Activated B cell treated with CpG ODN at 0.5 μM for 24 hours (primary cell): ENCODE measurements around the gene AHSA1. TPM values are rescaled to one million over a fixed set of nuclear protein-coding genes. Genes with fewer than 3 reads are reported as not detected.

Source experiments
- ATAC-seq: fragments of 200-7000 bp; cut with Tn5 transposase; one replicate; pipeline ENCODE4 v1.10.0; 2021; ENCODE audit warnings: low read depth, mild to moderate bottlenecking, moderate library complexity
- CTCF ChIA-PET: fragments of 350-600 bp; sonication (Branson Sonifier 250); formaldehyde crosslinking; loops from one replicate; lab custom pipeline; 2021; ENCODE audit warnings: antibody characterized with exemption; lab: Charles Lee
- POLR2A ChIA-PET: fragments of 350-600 bp; sonication (Branson Sonifier 250); formaldehyde crosslinking; loops from one replicate; lab custom pipeline; 2021; ENCODE audit warnings: antibody characterized with exemption; lab: Charles Lee
- DNase-seq: peaks from one replicate; pipeline ENCODE4 v3.0.0; 2022
- H3K27ac Mint-ChIP-seq: one replicate; pipeline ENCODE4 v1.8.0; 2020; ENCODE audit warnings: mixed read lengths
- H3K27me3 Mint-ChIP-seq: one replicate; pipeline ENCODE4 v1.8.0; 2021; ENCODE audit warnings: mixed read lengths
- H3K36me3 Mint-ChIP-seq: one replicate; pipeline ENCODE4 v1.8.0; 2021; ENCODE audit warnings: low read depth, mixed read lengths
- H3K4me1 Mint-ChIP-seq: one replicate; pipeline ENCODE4 v1.8.0; 2021; ENCODE audit warnings: mixed read lengths
- H3K4me3 Mint-ChIP-seq: one replicate; pipeline ENCODE4 v1.8.0; 2020; ENCODE audit warnings: mild to moderate bottlenecking, mixed read lengths
- H3K9me3 Mint-ChIP-seq: one replicate; pipeline ENCODE4 v1.8.0; 2020; ENCODE audit warnings: mixed read lengths
- intact Hi-C: fragments of 100-400 bp; cut with micrococcal nuclease; formaldehyde crosslinking; loops from one replicate; pipeline ENCODE4 v1.15.1; 2024
- total RNA-seq: library from RNA; stranded (reverse); gene quantifications from 2 replicates; pipeline ENCODE4 v1.2.3, GENCODE V29; 2022
- TF ChIP-seq, protein P1 (sequence below): fragments of 200-600 bp; IDR thresholded peaks from one replicate; pipeline ENCODE4 v1.8.0; 2022; ENCODE audit warnings: antibody characterized with exemption, mild to moderate bottlenecking

Gene AHSA1
- total RNA-seq, 1 donor from 2014 or later: 169 TPM

DNA sequence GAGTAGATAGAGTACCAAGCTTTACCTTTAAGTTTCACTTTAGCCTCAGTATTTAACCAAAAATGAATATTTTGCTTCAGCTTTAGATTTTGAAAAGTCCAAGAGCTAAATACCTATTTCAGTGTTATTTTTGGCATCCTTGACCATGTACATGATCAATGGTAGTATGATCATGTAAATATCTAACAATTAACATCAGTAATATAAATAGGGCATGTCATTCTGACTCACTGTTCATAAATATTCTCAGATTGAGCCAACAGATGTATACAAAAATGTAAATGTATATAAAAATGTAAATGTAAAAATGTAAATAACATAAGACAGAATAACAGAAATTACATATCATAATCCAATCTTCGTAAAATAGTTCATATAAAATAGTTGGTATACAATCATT is 19.3 kb upstream of the AHSA1 start:
- TF ChIP-seq, protein P1, sequence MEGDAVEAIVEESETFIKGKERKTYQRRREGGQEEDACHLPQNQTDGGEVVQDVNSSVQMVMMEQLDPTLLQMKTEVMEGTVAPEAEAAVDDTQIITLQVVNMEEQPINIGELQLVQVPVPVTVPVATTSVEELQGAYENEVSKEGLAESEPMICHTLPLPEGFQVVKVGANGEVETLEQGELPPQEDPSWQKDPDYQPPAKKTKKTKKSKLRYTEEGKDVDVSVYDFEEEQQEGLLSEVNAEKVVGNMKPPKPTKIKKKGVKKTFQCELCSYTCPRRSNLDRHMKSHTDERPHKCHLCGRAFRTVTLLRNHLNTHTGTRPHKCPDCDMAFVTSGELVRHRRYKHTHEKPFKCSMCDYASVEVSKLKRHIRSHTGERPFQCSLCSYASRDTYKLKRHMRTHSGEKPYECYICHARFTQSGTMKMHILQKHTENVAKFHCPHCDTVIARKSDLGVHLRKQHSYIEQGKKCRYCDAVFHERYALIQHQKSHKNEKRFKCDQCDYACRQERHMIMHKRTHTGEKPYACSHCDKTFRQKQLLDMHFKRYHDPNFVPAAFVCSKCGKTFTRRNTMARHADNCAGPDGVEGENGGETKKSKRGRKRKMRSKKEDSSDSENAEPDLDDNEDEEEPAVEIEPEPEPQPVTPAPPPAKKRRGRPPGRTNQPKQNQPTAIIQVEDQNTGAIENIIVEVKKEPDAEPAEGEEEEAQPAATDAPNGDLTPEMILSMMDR: no peak
- no peaks in the 10 kb centered on the region for H3K9me3 Mint-ChIP-seq
- intact Hi-C loops: no loop called here

DNA sequence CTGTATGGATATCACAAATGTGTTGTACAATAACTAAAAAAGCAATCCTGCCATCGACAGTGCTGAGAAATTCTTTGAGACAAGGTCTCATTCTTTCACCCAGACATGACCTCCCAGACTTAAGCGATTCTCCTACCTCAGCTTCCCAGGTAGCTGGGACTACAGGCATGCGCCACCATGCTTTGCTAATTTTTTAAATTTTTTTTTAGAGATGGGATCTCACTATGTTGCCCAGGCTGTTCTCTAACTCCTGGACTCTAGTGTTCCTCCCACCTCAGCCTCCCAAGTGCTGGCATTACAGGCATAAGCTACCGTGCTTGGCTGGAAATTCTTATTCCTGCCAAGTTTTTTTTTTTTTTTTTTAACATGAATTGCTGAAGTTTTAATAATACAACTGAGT is 18.0 kb upstream of the AHSA1 start:
- intact Hi-C loops: no loop called here
- H3K4me3 Mint-ChIP-seq: no peak overlapping the region
- no peak for DNase-seq
- H3K9me3 Mint-ChIP-seq: no peaks in the 10 kb centered on the region
- H3K27me3 Mint-ChIP-seq: no peaks in the 10 kb centered on the region
- H3K36me3 Mint-ChIP-seq: peaks cover 76% of the 10 kb centered on the region
- H3K4me1 Mint-ChIP-seq: no peaks in the 10 kb centered on the region
- TF ChIP-seq, protein P1: no peak
- H3K27ac Mint-ChIP-seq: no peak overlapping the region
- no peak for ATAC-seq
- POLR2A ChIA-PET: no interaction called here
- CTCF ChIA-PET: no interaction called here

More for the DNA sequence above, 19.3 kb upstream of the AHSA1 start:
- H3K36me3 Mint-ChIP-seq: peaks cover 78% of the 10 kb centered on the region
- ChIA-PET POLR2A (no interaction called here), CTCF (no interaction called here)
- H3K27ac Mint-ChIP-seq: no peak overlapping the region
- no peak overlapping the region for H3K4me3 Mint-ChIP-seq
- no peaks in the 10 kb centered on the region for H3K27me3 Mint-ChIP-seq
- ATAC-seq (no peak), DNase-seq (no peak)
- H3K4me1 Mint-ChIP-seq: no peaks in the 10 kb centered on the region

DNA sequence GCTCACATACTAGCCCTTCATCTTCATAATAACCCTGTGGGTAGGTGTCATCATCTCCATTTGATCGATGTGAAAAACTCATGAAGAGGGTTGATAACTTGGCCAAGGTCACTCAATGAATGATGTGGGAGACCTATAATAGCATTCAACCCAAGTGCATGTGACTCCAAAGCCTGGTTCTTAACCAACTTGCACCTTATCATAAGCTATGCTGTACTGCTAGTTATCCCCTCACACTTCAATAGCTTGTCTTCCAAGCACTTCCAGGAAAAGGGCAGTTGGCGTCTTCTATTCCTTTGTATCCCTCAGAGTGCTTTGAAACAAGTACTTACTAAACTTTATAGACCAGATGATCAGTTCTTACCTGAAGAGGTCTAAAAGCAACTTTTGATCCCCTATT is 15.7 kb upstream of the AHSA1 start:
- DNase-seq (no peak), ATAC-seq (no peak)
- Mint-ChIP-seq H3K27me3 (no peaks in the 10 kb centered on the region), H3K4me3 (no peak overlapping the region), H3K9me3 (no peaks in the 10 kb centered on the region), H3K27ac (no peak overlapping the region), H3K4me1 (no peaks in the 10 kb centered on the region), H3K36me3 (peaks cover 61% of the 10 kb centered on the region)
- POLR2A ChIA-PET: interaction anchor here (0.6 kb wide), 1 partner anchor 118 kb away, joined by 3 read pairs; no protein-coding TSS in a partner anchor
- intact Hi-C loops: no loop called here
- CTCF ChIA-PET: no interaction called here
- TF ChIP-seq, protein P1: no peak

DNA sequence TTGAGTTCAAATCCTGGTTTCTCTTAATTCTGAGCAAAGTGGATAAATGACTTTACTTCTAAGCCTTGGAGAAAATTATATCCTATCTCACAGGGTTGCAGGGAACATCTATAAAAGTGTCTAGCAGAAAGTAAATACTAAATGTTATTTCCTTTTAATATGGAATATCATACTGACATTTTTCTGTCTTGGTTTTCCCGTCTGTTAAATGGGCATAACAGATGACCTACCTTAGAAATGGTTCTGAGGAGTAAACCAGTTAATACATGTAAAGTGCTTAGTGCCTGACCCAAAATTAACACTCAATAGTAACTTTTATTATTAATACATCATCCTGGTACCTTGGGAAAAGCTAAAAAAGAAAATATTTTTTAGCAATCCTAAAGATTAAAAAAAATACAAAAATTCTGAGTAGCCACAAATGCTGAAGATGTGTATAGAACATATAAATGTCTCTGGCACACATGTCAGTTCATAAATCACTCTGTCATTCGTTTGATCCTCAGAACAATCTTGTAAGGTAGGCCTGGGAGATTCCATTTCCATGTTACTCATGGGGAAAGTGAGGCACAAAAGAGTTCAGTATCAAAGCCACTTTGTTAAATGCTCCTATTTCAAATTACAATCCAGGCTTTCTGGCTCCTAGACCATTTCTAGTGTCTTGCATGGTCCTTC is 1.8 kb upstream of the AHSA1 start:
- no peaks in the 10 kb centered on the region for H3K9me3 Mint-ChIP-seq

DNA sequence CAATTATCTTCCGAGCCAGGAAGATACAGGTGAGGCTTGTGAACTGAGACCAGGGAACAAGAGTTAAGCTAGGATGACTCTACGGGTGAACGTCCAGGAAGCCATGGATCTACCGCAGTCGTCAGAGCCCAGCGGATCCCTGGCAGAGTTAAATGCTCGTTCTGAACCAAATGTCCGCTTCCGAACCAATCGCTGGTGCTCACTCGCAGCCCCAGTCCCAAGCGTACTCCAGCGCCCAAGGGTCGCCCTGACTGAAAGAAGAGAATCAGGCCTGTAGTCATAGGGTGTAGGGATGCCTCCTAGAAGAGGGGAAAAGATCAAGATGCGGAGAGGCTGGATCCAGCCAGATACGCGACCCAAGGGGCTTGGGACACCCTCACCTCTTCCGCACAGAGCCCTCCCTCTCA is 775 bp upstream of the AHSA1 start:
- peaks cover 60% of the 10 kb centered on the region for H3K36me3 Mint-ChIP-seq
- DNase-seq (no peak), ATAC-seq (no peak)
- no peaks in the 10 kb centered on the region for H3K9me3 Mint-ChIP-seq
- H3K27ac Mint-ChIP-seq: peak overlapping the region; percentile 100
- peak overlapping the region; percentile 100 for H3K4me3 Mint-ChIP-seq
- H3K4me1 Mint-ChIP-seq: peaks cover 30% of the 10 kb centered on the region
- TF ChIP-seq, protein P1: no peak
- CTCF ChIA-PET: interaction anchor here (1.0 kb wide), 1 partner anchor 136 kb away, joined by 3 read pairs; the partner anchor contains the start of gene GSTZ1
- H3K27me3 Mint-ChIP-seq: no peaks in the 10 kb centered on the region
- POLR2A ChIA-PET: interaction anchor here (0.6 to 3.5 kb wide), 7 partner anchors 80 to 644 kb away, joined by 3 to 32 read pairs (median 4); partner anchors contain the start of genes ANGEL1, GSTZ1, POMT2 and SAMD15
- intact Hi-C loops: loop anchor here (1.0 to 10.0 kb wide), 10 partner anchors 40 to 1302 kb away; partner anchors contain the start of genes ADCK1, ALKBH1, GPATCH2L and GSTZ1

More for the DNA sequence above, 1.8 kb upstream of the AHSA1 start:
- DNase-seq (no peak), ATAC-seq (no peak)
- TF ChIP-seq, protein P1: no peak
- intact Hi-C loops: loop anchor here (2.0 to 10.0 kb wide), 3 partner anchors 41 to 1301 kb away; partner anchors contain the start of genes GPATCH2L and ISM2
- Mint-ChIP-seq H3K36me3 (peaks cover 60% of the 10 kb centered on the region), H3K4me1 (peaks cover 30% of the 10 kb centered on the region), H3K27me3 (no peaks in the 10 kb centered on the region), H3K4me3 (peak overlapping the region; percentile 100), H3K27ac (no peak overlapping the region)
- ChIA-PET CTCF (no interaction called here), POLR2A (interaction anchor here (1.2 to 3.5 kb wide), 3 partner anchors 79 to 250 kb away, joined by 3 to 32 read pairs (median 15); partner anchors contain the start of genes GSTZ1, POMT2, SAMD15 and TMED8)
